MM.1S (cell line): ENCODE data around the gene RAB43.

Experiments
- CTCF ChIP-seq: fragments of 300-600 bp; sonication (generic); IDR thresholded peaks from 2 replicates; pipeline ENCODE4 v1.5.1; 2016; ENCODE audit warnings: antibody characterized with exemption, low read length, mixed read lengths
- EZH2 ChIP-seq: fragments of 300-600 bp; sonication (generic); optimal IDR thresholded peaks from 2 replicates; pipeline ENCODE3; 2017; ENCODE audit warnings: low read depth, mild to moderate bottlenecking, antibody characterized with exemption, low read length, mixed read lengths

GRCh38 chr3:129059311-129059958, 62.2 kb downstream of the RAB43 start:
- TF ChIP-seq EZH2 (no peak), CTCF (no peak)
